Transverse colon (tissue), 4 donors: ENCODE results near the gene PAK2. TPM values are rescaled to one million over a fixed set of nuclear protein-coding genes. Genes with fewer than 3 reads are reported as not detected.

Source experiments
- DNase-seq: peaks from one replicate; pipeline ENCODE4 v3.0.0-alpha.2; 2019
- H3K27ac ChIP-seq, 4 donors: fragments of 200-600 bp; sonication (generic); 2 replicates each; pipeline ENCODE4 v1.5.1; 2016 to 2018; ENCODE audit warnings: inconsistent platforms in 4 of 4
- H3K27me3 ChIP-seq: fragments of 200-600 bp; sonication (generic); 2 replicates; pipeline ENCODE4 v1.5.1; 2017; ENCODE audit warnings: inconsistent platforms
- H3K36me3 ChIP-seq, 4 donors: fragments of 200-600 bp; sonication (generic); 2 replicates each; pipeline ENCODE4 v1.5.1; 2017 to 2019; ENCODE audit warnings: inconsistent platforms in 4 of 4
- H3K4me1 ChIP-seq, 4 donors: fragments of 200-600 bp; sonication (generic); 2 replicates each; pipeline ENCODE4 v1.5.1; 2017 to 2020; ENCODE audit warnings: inconsistent platforms in 4 of 4
- H3K4me3 ChIP-seq, 4 donors: fragments of 200-600 bp; sonication (generic); 1 replicate in 1 of 4; 2 replicates in 3 of 4; pipeline versions ENCODE4 v1.5.1 to v1.6.1; 2017 to 2019; ENCODE audit warnings: inconsistent platforms in 4 of 4
- H3K9me3 ChIP-seq, 2 donors: fragments of 200-600 bp; sonication (generic); 2 replicates each; pipeline ENCODE4 v1.5.1; 2017 to 2019; ENCODE audit warnings: inconsistent platforms in 2 of 2
- CTCF ChIP-seq, 5 experiments: fragments of 200-600 bp in 3 of 5; fragments of 450-650 bp in 2 of 5; sonication (generic) in 3 of 5; IDR thresholded peaks; 1 replicate in 2 of 5; 2 replicates in 3 of 5; pipeline ENCODE4 v1.5.1; 2016 to 2017; ENCODE audit warnings: antibody characterized with exemption in 5 of 5, inconsistent platforms in 3 of 5, mild to moderate bottlenecking in 2 of 5, moderate library complexity in 1 of 5
- EP300 ChIP-seq: sonication (generic); formaldehyde crosslinking; IDR thresholded peaks from one replicate; pipeline ENCODE4 v1.6.1; 2017; ENCODE audit warnings: antibody characterized with exemption, low read depth
- POLR2A ChIP-seq: fragments of 450-650 bp; IDR thresholded peaks from one replicate; pipeline ENCODE4 v1.6.1; 2016; ENCODE audit warnings: antibody characterized with exemption, mild to moderate bottlenecking, moderate library complexity
- POLR2AphosphoS5 ChIP-seq, 3 donors: sonication (generic); formaldehyde crosslinking; IDR thresholded peaks; one replicate each; pipeline ENCODE4 v1.6.1; 2016; ENCODE audit warnings: antibody characterized with exemption in 3 of 3
- WGBS, 2 donors: methylation state at CpG; one replicate each; pipeline ENCODE4 v1.1.5; 2018; ENCODE audit warnings: low coverage in 1 of 2; 5-methylcytosine and 5-hydroxymethylcytosine counted together
- in situ Hi-C, 4 donors: fragments of 200-750 bp; cut with MboI; loops; one replicate each; pipeline versions ENCODE4 v1.15.0 to v1.15.1; 2017; ENCODE audit warnings: low sequenced_read_pairs in 3 of 4, low pct_ligation_motif_present in 1 of 4, low pct_unique_long_range_greater_than_20kb in 1 of 4
- intact Hi-C: fragments of 100-400 bp; cut with DNase I; formaldehyde crosslinking; loops from one replicate; pipeline ENCODE4 v1.15.1; 2023; ENCODE audit warnings: low total_unique reads
- total RNA-seq, 4 donors: library from RNA; depleted of rRNA; stranded (reverse); fragments of >200 nt; gene quantifications; one replicate each; pipeline ENCODE4 v1.1.0, GENCODE V29; 2016

PAK2 gene
- total RNA-seq, 4 donors from 2014 or later, result 16.3 to 54.5 (median 36.7) TPM

DNA sequence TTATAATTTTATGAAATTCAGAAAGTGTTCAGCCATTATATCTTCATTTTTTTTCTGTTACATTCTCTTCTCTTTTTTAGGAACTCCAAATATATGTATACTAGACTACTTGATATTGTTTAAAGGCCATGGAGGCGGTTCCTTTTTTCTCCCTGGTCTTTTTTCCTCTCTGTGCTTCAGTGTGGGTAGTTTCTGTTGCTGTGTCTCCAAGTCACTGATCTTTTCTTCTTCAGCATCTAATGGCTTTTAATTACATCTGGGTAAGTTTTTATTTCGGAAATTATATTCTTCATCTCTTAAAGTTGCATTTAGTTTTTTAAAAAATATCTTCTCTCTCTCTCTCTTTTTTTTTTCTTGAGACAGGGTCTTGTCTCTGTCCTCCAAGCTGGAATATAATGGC is 18.6 kb upstream of the PAK2 start:
- Histone ChIP-seq H3K27me3 (no peaks in the 10 kb centered on the region), H3K4me1 (peaks cover 0 to 3% (median 1%) of the 10 kb centered on the region in 4 donors), H3K27ac (no peak overlapping the region), H3K36me3 (peaks cover 0 to 17% (median 6%) of the 10 kb centered on the region in 4 donors), H3K4me3 (no peak overlapping the region), H3K9me3 (no peaks in the 10 kb centered on the region)
- no peak for DNase-seq
- in situ Hi-C loops, result no loop called here
- intact Hi-C loops, result no loop called here
- 74 to 100% methylated on average over 1 to 2 of the region's 2 CpGs for WGBS, 2 donors
- TF ChIP-seq POLR2A (no peak), EP300 (no peak), POLR2AphosphoS5 (IDR thresholded peaks at IDR 0.05) (no peak), CTCF (IDR thresholded peaks at IDR 0.05) (no peak)

DNA sequence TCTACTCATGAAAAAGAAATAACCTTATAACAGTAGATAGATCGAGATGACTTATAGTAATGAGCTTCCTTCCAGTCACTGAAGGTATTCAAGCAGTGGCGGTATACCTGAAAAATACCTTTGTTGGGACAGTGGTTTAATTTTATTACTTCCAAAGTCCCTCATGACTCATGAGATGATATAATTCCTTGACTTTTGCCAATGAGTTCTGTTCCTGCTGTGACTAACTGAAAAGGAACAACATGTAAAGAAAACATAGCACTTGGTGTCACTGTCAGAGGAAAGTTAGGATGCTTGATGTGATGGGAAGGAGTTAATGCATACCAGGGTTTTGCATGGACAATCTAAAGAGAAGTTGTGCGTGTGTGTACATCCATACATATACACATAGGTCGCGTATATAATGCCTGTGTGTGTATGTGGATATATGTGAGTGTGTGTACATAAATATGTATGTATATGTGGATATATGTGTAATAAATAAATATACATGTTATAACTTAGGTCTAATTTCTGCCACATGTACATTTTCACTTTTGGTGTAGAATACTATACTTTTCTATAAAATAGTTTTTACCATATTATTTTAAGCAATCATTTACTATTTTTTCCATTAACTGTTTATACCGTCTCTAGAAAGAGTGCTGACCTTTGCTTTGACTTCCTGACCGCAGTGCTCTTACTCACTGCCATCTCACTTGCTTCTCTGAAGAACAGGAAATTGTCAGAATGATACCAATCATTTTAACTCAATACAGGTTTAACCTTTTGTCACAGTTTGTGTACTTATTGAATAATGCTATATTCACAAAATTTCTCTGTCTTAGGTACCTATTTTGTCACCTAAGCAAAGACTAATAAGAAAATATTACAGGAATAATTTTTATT is 12.6 kb upstream of the PAK2 start:
- no peak overlapping the region for H3K4me3 ChIP-seq
- H3K36me3 ChIP-seq, result peaks cover 0 to 21% (median 4%) of the 10 kb centered on the region in 4 donors
- DNase-seq, result no peak
- H3K27me3 ChIP-seq, result no peaks in the 10 kb centered on the region
- H3K4me1 ChIP-seq, result peaks cover 0 to 22% (median 4%) of the 10 kb centered on the region in 4 donors
- no peaks in the 10 kb centered on the region for H3K9me3 ChIP-seq
- intact Hi-C loops (no loop called here), in situ Hi-C loops (no loop called here)
- H3K27ac ChIP-seq, result peak overlapping the region in 3 of 4 donors; percentile 51 to 64 (median 60)
- TF ChIP-seq POLR2AphosphoS5 (IDR thresholded peaks at IDR 0.05) (peak in 1 of 3 donors; percentile 58), CTCF (IDR thresholded peaks at IDR 0.05) (no peak), EP300 (no peak), POLR2A (no peak)
- WGBS, 2 donors, result 56 to 57% methylated on average over 7 of the region's 7 CpGs

DNA sequence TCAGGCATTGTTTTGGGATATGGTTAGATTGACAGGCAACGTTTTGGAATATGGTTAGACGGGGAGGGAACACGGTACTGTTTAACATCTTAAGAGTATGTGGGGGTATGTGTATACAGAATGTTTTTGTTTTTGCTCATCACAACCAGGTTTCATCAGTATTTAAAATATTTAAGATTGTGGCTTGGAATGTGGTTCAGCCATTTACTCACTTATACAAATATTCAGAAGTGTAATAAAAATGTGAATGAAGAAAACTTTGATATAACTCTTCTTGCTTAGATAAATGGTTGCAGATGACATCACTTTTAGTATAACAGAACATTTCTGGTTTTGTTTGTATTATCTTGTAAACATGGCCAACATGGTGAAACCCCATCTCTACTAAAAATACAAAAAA is 3.9 kb upstream of the PAK2 start:
- 86 to 88% methylated on average over 3 of the region's 3 CpGs for WGBS, 2 donors
- TF ChIP-seq EP300 (no peak), POLR2AphosphoS5 (IDR thresholded peaks at IDR 0.05) (no peak), POLR2A (no peak), CTCF (IDR thresholded peaks at IDR 0.05) (no peak)
- Histone ChIP-seq H3K9me3 (no peaks in the 10 kb centered on the region), H3K4me1 (peaks cover 0 to 4% (median 0%) of the 10 kb centered on the region in 4 donors), H3K4me3 (no peak overlapping the region), H3K27ac (no peak overlapping the region), H3K27me3 (no peaks in the 10 kb centered on the region), H3K36me3 (no peaks in the 10 kb centered on the region)
- DNase-seq, result no peak
- intact Hi-C loops (no loop called here), in situ Hi-C loops (no loop called here)

DNA sequence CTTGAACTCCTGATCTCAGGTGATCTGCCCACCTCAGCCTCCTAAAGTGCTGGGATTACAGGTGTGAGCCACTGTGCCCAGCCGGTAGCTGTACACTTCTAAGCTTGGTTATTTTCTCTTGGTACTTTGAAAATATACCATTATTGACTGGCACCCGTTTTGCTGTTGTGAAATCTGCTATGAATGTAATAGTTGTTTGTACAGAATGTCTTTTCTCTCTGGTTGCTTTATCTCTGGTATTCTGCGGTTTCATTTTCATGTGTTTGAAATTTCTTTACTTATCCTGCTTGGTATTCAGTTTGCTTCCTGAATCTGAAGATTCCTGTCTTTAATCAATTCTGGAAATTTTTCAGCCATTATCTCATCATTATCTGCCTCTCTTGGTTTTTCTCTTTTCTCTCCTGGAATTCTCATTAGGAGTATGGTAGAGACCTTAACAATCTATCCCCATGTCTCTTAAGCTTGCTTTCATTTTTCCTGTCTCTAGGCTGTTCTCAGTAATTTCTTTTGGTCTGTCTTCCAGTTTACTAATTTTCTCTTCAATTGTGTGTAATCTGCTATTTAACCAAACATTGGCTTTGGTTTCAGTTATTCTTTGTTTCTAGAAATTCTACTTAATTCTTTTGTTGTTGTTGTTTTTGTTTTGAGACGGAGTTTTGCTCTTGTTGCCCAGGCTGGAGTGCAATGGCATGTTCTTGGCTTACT is 2.8 kb upstream of the PAK2 start:
- no peak overlapping the region for H3K27ac ChIP-seq
- no peaks in the 10 kb centered on the region for H3K27me3 ChIP-seq
- H3K4me3 ChIP-seq, result no peak overlapping the region
- no peak for DNase-seq
- peaks cover 5 to 12% (median 7%) of the 10 kb centered on the region in 4 donors for H3K4me1 ChIP-seq
- WGBS, 2 donors, result 92 to 100% methylated on average over 2 to 4 of the region's 4 CpGs
- intact Hi-C loops (no loop called here), in situ Hi-C loops (no loop called here)
- H3K36me3 ChIP-seq, result no peaks in the 10 kb centered on the region
- no peaks in the 10 kb centered on the region for H3K9me3 ChIP-seq
- no peak for TF ChIP-seq POLR2AphosphoS5 (IDR thresholded peaks at IDR 0.05)
- TF ChIP-seq POLR2A, result no peak
- TF ChIP-seq EP300, result no peak
